Astrocyte of the spinal cord (primary cell): ENCODE results near the gene ECSCR.

Source experiments
- DNase-seq: peaks from one replicate; pipeline ENCODE4 v3.0.0; 2011; ENCODE audit warnings: low read depth, low spot score
- H3K4me3 ChIP-seq: 2 replicates; pipeline ENCODE4 v1.5.1; 2011; ENCODE audit warnings: low read depth, mild to moderate bottlenecking, low read length, moderate library complexity
- CTCF ChIP-seq: IDR thresholded peaks from 2 replicates; pipeline ENCODE4 v1.5.1; 2012; ENCODE audit warnings: low read depth, mild to moderate bottlenecking, low read length, inconsistent platforms
- in situ Hi-C: cut with HindIII; loops from 2 replicates; pipeline ENCODE4 v1.10.0; 2017; ENCODE audit warnings: low sequenced_read_pairs

ECSCR gene

GRCh38 chr5:139426203-139426885 lies 36.2 kb downstream of the ECSCR start:
- no peak for DNase-seq
- H3K4me3 ChIP-seq = no peak overlapping the region
- no peak for TF ChIP-seq CTCF
- in situ Hi-C loops = no loop called here

GRCh38 chr5:139425497-139425896 lies 37.0 kb downstream of the ECSCR start:
- in situ Hi-C loops = no loop called here
- no peak for TF ChIP-seq CTCF
- no peak for DNase-seq
- H3K4me3 ChIP-seq = no peak overlapping the region

GRCh38 chr5:139422307-139422893 lies 40.1 kb downstream of the ECSCR start:
- H3K4me3 ChIP-seq = no peak overlapping the region
- in situ Hi-C loops = loop anchor here (25.0 kb wide), 1 partner anchor 90 kb away; no protein-coding TSS in a partner anchor
- TF ChIP-seq CTCF = peak; percentile 86
- peak; percentile 78 for DNase-seq

GRCh38 chr5:139419226-139420192 lies 43.0 kb downstream of the ECSCR start:
- no peak overlapping the region for H3K4me3 ChIP-seq
- no peak for DNase-seq
- in situ Hi-C loops = loop anchor here (25.0 kb wide), 1 partner anchor 93 kb away; no protein-coding TSS in a partner anchor
- no peak for TF ChIP-seq CTCF

GRCh38 chr5:139418793-139419192 lies 43.8 kb downstream of the ECSCR start:
- no peak overlapping the region for H3K4me3 ChIP-seq
- no peak for TF ChIP-seq CTCF
- in situ Hi-C loops = loop anchor here (25.0 kb wide), 1 partner anchor 94 kb away; no protein-coding TSS in a partner anchor
- no peak for DNase-seq

- H3K4me3 ChIP-seq = no peak overlapping the region
- TF ChIP-seq CTCF = no peak
- peak; percentile 60 for DNase-seq
- in situ Hi-C loops = loop anchor here (25.0 kb wide), 1 partner anchor 95 kb away; no protein-coding TSS in a partner anchor
Observed at GRCh38 chr5:139417214-139417613, 45.3 kb downstream of the ECSCR start.
